DMS153 (cell line): Measurements from ENCODE around the gene NCKAP5L.
"Not testable (repeated sequence)": the region's sequence is repeated elsewhere in the genome, so short reads cannot be mapped to it uniquely, and the experiment has no call there.

Source experiments
- DNase-seq: peaks from one replicate; lab custom pipeline; 2025; lab: John Stamatoyannopoulos, UW

The NCKAP5L gene, protein sequence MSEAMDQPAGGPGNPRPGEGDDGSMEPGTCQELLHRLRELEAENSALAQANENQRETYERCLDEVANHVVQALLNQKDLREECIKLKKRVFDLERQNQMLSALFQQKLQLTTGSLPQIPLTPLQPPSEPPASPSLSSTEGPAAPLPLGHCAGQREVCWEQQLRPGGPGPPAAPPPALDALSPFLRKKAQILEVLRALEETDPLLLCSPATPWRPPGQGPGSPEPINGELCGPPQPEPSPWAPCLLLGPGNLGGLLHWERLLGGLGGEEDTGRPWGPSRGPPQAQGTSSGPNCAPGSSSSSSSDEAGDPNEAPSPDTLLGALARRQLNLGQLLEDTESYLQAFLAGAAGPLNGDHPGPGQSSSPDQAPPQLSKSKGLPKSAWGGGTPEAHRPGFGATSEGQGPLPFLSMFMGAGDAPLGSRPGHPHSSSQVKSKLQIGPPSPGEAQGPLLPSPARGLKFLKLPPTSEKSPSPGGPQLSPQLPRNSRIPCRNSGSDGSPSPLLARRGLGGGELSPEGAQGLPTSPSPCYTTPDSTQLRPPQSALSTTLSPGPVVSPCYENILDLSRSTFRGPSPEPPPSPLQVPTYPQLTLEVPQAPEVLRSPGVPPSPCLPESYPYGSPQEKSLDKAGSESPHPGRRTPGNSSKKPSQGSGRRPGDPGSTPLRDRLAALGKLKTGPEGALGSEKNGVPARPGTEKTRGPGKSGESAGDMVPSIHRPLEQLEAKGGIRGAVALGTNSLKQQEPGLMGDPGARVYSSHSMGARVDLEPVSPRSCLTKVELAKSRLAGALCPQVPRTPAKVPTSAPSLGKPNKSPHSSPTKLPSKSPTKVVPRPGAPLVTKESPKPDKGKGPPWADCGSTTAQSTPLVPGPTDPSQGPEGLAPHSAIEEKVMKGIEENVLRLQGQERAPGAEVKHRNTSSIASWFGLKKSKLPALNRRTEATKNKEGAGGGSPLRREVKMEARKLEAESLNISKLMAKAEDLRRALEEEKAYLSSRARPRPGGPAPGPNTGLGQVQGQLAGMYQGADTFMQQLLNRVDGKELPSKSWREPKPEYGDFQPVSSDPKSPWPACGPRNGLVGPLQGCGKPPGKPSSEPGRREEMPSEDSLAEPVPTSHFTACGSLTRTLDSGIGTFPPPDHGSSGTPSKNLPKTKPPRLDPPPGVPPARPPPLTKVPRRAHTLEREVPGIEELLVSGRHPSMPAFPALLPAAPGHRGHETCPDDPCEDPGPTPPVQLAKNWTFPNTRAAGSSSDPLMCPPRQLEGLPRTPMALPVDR (N-terminal part only)

DNA sequence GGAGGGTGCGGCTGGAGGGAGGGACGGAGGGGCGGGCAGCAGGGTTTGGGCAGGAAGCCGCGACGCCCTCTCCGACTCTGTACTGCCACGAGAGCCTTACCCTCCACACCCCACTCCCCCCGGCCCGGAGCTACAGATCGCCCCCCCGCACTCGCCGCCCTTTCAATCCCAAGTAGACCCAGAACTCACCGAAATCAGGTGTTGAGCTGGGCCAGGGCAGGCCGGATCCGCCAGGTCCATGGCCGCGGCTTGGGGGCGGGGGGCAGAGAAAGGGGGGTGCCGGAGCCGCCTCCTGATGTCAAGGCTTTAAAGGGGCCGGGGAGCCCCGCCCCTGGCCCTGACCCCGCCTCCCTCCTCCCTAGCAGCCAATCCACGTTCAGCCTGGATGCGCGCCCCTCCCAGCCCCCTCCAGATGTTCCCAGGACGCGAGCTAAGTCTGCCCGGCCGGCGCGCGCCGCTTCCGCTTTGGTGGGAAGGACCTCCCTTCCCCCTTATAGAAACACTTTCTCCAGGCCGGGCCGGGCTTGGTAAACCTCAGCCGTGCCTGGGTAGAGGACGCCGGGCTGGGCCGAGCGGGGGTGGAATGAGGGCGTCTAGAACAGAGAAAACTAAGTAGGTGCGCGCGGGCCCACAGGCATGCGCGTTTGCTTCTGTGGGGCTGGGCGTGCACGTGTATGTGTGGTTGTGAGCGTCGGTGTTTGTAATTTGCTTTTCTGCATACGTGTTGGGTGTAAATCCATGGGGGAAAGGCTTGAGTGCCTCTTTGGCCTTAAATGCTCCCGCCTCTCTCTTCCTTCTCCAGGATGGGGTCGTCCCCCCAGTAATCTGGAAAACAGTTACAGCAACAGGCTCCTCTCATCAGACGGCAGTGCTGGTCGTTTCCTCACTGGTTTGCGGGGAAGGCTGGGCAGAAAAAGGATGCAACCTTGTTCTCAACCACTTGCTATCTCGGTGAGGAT lies at the start of gene NCKAP5L:
TSS of gene NCKAP5L (minus strand) at position 281 of the 959 bp plus-strand sequence. CDS start 24,369 bp downstream, outside the sequence.
- DNase-seq: peak; percentile 79

- DNase-seq: no peak
Measured at GRCh38 chr12:49877066-49877465, 48.9 kb upstream of the NCKAP5L start.

DNA sequence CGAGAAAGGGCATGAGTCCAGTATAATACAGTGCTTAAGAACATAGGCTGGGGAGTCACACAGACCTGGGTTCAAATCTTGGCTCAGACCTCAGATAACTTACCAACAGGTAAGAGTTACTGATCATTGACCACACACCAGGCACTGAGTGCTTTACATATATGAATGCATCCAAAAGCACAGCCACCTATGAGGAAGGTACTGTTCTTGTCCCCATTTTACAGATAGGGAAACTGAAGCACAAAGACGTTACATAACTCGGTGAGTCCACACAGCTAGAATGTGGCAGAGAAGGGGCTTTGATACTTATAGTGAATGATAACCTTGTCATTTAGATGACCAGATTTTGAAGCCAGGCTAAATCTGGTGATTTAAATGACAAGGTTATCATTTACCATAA lies 47.9 kb upstream of the NCKAP5L start:
- no peak for DNase-seq

- no peak for DNase-seq
Measured at GRCh38 chr12:49875115-49875720, 47.0 kb upstream of the NCKAP5L start.

GRCh38 chr12:49874142-49874897 lies 46.1 kb upstream of the NCKAP5L start:
- no peak for DNase-seq

DNA sequence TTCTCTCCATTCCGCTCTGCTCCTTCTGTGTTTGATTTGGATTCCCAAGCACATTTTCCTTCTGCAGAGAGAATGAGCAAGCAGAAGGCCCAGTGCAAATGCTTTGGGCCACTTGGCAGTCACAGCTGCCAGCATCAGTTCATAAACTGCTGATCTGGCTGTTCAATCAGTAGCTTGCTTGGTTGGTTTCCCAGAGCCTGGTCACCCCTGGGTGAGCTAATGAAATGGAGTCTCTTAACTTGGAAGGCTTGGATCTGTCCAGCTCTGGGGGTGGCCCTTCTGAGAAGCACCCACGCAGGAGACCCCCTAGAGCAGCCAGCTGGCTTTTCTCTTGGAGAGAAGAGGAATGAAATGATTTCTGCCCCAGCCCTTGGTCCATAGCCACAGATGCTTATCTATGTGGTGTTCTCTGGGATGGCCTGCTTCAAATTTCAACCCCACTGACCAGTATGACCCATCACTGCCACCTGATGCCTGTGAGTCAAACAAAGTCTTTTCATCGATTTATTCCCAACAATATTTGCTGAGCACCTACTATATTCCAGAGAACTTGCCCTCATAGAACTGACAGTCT lies 45.2 kb upstream of the NCKAP5L start:
- DNase-seq: no peak

DNA sequence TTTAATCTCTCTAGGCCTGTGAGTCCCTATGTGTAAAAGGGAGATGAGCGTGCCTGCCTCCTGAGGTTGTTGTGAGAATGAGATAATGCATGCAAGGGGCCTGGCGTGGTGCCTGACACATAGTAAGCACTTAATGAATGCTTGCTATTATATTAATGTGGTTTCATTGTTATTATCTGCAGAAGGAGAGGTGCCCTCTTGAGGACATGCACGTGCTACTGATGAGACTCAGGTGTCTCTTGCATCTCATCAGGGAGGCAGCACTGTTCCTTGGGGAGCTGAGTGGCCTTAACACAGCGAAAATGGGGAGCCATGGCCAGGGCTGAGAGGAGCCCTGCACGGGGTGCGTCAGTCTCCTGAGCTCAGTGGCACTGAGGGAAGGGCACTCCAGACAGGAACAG lies 44.6 kb upstream of the NCKAP5L start:
- no peak for DNase-seq

- DNase-seq: no peak
Measured at GRCh38 chr12:49872381-49872780, 44.2 kb upstream of the NCKAP5L start.

DNA sequence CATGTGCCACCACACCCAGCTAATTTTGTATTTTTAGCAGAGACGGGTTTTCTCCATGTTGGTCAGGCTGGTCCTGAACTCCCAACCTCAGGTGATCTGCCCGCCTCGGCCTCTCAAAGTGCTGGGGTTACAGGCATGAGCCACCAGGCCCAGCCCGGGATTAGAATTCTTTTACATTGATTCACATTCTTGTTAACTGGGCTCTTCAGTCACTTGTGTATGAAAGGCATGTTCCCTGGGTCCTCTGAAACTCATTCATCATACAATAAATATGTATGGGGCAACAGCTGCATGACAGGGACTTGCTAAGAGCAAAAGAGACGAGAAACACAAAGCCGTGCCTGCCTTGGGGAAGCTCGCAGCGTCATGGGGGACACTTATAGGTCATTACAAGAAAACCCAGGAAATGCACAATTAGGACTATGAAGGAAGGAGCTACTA lies 43.6 kb upstream of the NCKAP5L start:
- DNase-seq: not testable (repeated sequence)

DNA sequence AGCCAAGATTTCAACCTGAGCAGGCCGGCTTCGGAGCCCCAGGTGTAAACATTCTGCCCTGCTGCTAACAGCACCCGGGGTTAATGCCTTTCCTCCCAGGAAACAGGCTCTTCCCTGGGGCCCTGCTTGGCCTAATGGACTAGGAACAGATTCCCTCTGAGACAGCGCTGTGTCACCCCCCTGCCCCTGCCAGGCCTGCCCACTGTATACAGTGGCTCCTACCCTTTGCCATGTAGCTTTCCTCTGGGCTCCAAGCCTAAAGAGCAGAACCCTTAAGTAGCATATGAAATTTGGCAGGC lies 43.0 kb upstream of the NCKAP5L start:
- DNase-seq: no peak

DNA sequence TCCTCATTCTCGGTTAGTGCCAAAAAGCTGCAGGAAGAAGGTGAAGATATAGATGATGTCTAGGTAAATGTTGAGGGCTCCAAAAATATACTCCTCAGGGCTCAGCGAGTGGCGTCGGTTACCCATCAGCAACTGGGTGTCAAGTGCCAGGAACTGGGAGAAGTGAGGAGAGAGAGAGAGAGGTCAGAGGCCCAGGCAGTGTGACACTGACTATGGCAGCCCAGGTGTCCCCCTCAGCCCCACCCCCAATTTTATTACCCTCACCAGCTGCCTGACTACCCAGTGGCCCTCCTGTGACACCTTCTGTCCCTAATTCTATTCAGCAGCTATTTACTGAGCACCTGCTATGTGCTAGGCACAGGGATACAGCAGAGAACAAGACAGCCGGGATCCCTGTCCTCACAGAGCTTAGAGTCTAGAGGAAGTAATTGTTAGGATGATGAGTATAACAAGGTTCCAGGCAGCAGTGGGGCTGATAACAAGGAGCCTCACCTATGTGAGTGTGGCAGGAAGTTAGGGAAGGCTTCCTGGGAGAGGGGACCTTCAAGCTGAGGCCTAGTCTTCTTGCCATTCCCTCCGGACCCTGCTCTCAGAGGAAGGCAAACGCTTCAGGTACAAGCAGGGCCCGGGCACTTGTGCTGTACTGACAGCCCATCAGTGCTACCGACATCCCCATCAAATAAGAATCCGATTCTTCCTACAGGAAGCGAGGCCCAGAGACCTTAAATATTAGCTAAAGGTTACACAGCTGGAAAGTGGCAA lies 42.5 kb upstream of the NCKAP5L start:
- DNase-seq: no peak

GRCh38 chr12:49869816-49870500 lies 41.7 kb upstream of the NCKAP5L start:
- no peak for DNase-seq

GRCh38 chr12:49868952-49869815 lies 41.0 kb upstream of the NCKAP5L start:
- DNase-seq: peak; percentile 64

- DNase-seq: no peak
Measured at GRCh38 chr12:49868449-49868848, 40.2 kb upstream of the NCKAP5L start.

GRCh38 chr12:49867570-49868341 lies 39.5 kb upstream of the NCKAP5L start:
- DNase-seq: no peak

DNA sequence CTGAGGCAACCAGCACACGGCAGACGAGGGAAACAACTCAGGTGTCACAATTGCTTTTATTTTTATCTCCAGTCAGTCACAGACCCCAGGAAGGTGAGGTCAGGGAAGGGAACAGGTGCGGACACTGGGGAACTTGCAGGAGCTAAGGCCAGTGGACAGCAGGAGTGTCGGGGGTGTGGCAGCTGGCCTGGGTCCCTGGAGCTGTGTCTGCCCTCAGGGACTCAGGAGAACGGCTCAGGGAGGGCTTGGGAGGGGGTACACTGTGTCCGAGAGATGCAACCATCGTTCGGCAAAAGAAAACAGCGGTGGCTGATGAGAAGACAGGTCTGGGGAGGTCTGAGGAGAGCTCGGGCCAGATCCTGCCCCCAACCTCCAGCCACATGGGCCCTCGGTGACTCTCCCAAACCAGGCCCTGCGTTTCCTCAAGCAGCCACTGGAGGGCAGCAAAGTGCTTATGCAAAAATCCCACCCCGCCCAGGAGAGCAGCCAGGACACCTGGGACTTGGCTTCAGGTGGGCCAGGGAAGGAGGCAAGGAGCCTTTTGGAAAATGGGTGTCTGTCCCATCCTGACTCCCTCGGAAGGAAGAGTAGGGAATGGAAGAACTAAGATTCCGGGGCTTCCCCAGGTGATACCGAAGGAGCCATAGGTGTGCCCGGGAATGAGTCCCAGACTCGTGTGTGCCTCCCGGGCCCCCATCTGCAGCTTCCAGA lies 38.8 kb upstream of the NCKAP5L start:
- DNase-seq: peak; percentile 37
